ENCODE data around the gene HERPUD1.
A peak's percentile ranks its signal among the peaks of the same experiment; 100 is the strongest.

HERPUD1 gene

DNA sequence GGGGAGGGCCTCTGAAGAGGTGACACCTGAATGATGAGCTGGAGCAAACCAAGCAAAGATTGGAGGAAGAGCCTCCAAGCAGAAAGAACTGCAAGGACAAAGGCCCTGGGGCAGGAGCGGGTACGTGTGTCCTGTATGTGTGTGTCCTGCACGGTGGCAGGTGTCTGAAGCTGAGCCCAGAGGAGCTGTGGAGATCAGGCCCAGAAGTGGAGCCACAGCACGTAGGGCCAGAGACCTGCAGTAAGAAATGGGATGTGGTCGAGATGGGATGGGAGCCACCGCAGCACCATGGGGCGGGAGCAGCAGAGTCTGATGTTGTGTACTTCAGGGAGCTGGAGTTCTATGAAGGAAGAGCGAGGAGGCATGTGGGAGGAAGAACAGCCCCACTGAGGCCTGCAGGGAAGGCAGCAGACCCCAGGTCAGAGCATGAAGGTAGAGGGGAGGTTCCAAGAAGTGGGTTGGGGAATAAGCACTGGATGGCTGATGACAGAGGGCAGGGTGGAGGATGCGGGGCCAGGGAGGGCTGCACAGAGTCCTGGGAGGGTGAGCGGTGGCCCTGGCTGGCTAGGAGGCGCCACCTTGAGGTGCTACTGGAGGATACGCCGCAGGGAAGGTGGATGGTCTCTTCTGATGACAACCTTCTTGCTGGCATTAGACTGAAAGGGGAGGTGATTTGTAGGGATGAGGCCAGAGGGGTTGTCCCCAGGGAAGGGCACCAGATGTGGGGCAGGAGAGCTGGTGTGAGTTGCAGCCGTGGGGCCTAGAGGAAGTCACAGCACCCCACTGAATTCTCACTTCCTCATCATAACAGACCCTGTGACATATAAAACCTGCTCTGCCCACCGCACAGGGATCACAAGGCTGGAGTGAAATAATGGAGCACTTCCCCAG lies 19.2 kb downstream of the HERPUD1 start:
- TF ChIP-seq, protein P1, sequence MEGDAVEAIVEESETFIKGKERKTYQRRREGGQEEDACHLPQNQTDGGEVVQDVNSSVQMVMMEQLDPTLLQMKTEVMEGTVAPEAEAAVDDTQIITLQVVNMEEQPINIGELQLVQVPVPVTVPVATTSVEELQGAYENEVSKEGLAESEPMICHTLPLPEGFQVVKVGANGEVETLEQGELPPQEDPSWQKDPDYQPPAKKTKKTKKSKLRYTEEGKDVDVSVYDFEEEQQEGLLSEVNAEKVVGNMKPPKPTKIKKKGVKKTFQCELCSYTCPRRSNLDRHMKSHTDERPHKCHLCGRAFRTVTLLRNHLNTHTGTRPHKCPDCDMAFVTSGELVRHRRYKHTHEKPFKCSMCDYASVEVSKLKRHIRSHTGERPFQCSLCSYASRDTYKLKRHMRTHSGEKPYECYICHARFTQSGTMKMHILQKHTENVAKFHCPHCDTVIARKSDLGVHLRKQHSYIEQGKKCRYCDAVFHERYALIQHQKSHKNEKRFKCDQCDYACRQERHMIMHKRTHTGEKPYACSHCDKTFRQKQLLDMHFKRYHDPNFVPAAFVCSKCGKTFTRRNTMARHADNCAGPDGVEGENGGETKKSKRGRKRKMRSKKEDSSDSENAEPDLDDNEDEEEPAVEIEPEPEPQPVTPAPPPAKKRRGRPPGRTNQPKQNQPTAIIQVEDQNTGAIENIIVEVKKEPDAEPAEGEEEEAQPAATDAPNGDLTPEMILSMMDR (IDR thresholded peaks at IDR 0.05; ENCODE audit: low read depth, low read length): peak; percentile 74
- DNase-seq (ENCODE audit: extremely low read depth, low read depth): no peak

- DNase-seq (ENCODE audit: extremely low read depth, low read depth): no peak
- TF ChIP-seq, protein P1 (IDR thresholded peaks at IDR 0.05; ENCODE audit: low read depth, low read length): no peak
Measured at GRCh38 chr16:56953006-56953405, 21.1 kb downstream of the HERPUD1 start.

DNA sequence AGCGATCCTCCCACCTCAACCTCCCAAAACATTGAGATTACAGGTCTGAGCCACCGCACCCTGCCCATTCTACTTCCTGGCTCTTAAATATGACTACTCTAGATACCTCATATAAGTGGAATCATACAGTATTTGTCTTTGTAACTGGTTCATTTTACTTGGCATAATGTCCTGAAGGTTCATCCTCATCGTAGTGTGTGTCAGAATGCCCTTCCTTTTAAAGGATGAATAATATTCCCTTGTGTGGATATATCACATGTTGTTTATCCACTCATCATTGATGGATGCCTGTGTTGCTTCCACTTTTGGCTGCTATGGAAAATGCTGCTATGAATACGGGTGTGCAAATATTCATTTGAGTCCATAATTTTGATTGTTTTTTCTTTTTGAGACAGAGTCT lies 24.1 kb downstream of the HERPUD1 start:
- TF ChIP-seq, protein P1 (IDR thresholded peaks at IDR 0.05; ENCODE audit: low read depth, low read length): no peak
- DNase-seq (ENCODE audit: extremely low read depth, low read depth): no peak

- TF ChIP-seq, protein P1 (IDR thresholded peaks at IDR 0.05; ENCODE audit: low read depth, low read length): no peak
- DNase-seq (ENCODE audit: extremely low read depth, low read depth): no peak
Measured at GRCh38 chr16:56956756-56957155, 24.8 kb downstream of the HERPUD1 start.

DNA sequence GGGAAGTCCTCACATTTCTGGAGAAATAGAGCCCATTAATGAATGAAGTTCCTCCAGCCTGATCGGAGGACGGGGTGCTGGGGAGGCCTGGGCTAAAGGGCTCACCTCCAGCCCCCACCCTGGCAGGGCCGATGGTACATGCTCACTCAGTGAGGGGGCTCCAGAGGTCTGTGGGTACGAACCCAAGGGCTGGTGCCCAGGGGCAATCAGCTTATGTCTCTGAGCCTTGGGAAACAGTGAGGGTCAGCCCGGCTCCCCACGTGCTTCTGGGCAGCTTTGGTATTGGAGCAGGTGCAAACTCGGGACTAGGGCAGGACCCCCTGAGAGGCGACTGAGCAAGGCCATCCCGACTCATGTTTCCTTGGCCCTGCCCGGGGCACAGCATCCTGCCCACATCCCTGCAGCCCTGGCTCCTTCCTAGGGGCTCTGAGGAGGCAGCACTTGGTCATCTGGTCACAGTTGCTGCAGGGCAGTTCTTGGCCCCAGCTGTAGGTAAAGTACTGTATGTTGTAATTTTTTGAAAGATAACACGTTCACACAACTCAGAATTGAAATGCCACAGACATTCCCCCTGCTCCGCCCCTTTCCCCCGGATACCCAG lies 28.8 kb downstream of the HERPUD1 start:
- DNase-seq (ENCODE audit: extremely low read depth, low read depth): no peak
- TF ChIP-seq, protein P1 (IDR thresholded peaks at IDR 0.05; ENCODE audit: low read depth, low read length): no peak

DNA sequence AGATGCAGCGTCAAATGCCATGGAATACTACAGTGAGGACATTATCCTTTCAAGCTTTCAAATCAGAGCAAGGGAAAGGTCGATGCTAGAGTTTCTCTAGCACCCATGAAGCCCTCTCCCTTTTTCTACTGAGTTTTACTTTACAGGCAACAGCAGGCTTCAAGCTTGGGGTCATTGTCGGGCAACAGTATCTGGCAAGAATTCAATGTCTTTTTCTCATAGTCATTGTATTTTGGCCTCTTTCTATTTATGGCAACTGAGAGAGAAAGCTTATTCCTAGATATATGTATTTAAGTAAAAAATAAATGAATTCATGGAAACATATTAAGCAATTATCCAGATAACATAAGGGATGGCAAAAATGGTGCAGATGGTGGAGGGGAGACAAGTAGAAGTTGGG lies 29.4 kb downstream of the HERPUD1 start:
- DNase-seq (ENCODE audit: extremely low read depth, low read depth): no peak
- TF ChIP-seq, protein P1 (IDR thresholded peaks at IDR 0.05; ENCODE audit: low read depth, low read length): no peak

DNA sequence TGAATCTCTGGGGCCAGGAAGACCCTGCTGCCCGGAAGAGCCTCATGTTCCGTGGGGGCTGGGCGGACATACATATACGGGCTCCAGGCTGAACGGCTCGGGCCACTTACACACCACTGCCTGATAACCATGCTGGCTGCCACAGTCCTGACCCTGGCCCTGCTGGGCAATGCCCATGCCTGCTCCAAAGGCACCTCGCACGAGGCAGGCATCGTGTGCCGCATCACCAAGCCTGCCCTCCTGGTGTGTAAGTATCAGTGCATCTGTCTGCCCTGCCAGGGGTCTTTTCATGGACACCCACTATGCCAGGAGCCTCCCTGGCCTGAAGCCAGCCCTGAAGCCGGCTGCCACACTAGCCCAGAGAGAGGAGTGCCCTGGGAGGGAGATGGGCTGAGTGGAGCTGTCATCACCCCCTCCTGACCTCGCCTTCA lies 29.9 kb downstream of the HERPUD1 start, which contains the start of gene CETP:
TSS of gene CETP (plus strand) at position 100 of the 431 bp plus-strand sequence. CDS start at position 130, 30 bp downstream.
- no peak for DNase-seq (ENCODE audit: extremely low read depth, low read depth)

More for the DNA sequence above, 29.9 kb downstream of the HERPUD1 start, which contains the start of gene CETP:
- TF ChIP-seq, protein P1 (IDR thresholded peaks at IDR 0.05; ENCODE audit: low read depth, low read length): no peak
